HCT116 (cell line): Measurements from ENCODE around the gene CTIF. TPM values are rescaled to one million over a fixed set of nuclear protein-coding genes. Genes with fewer than 3 reads are reported as not detected.

ENCODE experiments used
- ATAC-seq: fragments of 200-7000 bp; cut with Tn5 transposase; 2 replicates; pipeline ENCODE4 v1.9.1; 2020; ENCODE audit warnings: mild to moderate bottlenecking, moderate library complexity
- BruUV-seq: library from RNA; stranded (reverse); fragments of 400-500 nt; replicated peaks from 2 replicates; lab custom pipeline; 2021; lab: Mats Ljungman, UMichigan
- CTCF ChIA-PET: fragments of 300-600 bp; sonication (Branson Sonifier 250); formaldehyde crosslinking; loops from one replicate; lab custom pipeline; 2021; ENCODE audit warnings: antibody characterized with exemption; lab: Charles Lee
- POLR2A ChIA-PET: fragments of 300-600, 350-600 bp; sonication (Branson Sonifier 250); formaldehyde crosslinking; loops from one replicate; lab custom pipeline; 2021; ENCODE audit warnings: antibody characterized with exemption; lab: Charles Lee
- RAD21 ChIA-PET, 2 experiments: fragments of 300-600 bp; sonication (Branson Sonifier 250); formaldehyde crosslinking; loops; one replicate each; lab custom pipeline; 2023; ENCODE audit warnings: low total read pairs in 2 of 2; ENCODE audit not compliant: uncharacterized antibody in 2 of 2, unreplicated experiment in 2 of 2, low non-redundant PET in 1 of 2; lab: Charles Lee
- DNase-seq: peaks from one replicate; pipeline ENCODE4 v3.0.0-alpha.2; 2010; ENCODE audit warnings: low read depth, low spot score
- H2AFZ ChIP-seq: fragments of 200-600 bp; shearing (Covaris generic), sonication (generic); 2 replicates; pipeline ENCODE4 v1.6.1; 2017; ENCODE audit warnings: low read depth, mixed run types, mixed read lengths, antibody characterized with exemption, low read length; ENCODE audit not compliant: poor library complexity, severe bottlenecking
- H3K27ac ChIP-seq: 2 replicates; pipeline ENCODE4 v1.5.1; 2012; ENCODE audit warnings: low read depth, low read length
- H3K27me3 ChIP-seq: fragments of 200-600 bp; sonication (generic); 2 replicates; pipeline ENCODE4 v1.6.1; 2016; ENCODE audit warnings: mixed run types, low read length, mixed read lengths; ENCODE audit not compliant: insufficient read depth
- H3K36me3 ChIP-seq, 2 experiments: fragments of 200-500 bp in 1 of 2; fragments of 200-600 bp in 1 of 2; sonication (Bioruptor generic) in 1 of 2; sonication (generic) in 1 of 2; 2 replicates each; pipeline versions ENCODE4 v1.5.1 to v1.6.1; 2014 to 2016; ENCODE audit warnings: low read length in 2 of 2, inconsistent platforms in 1 of 2, mixed read lengths in 1 of 2, mixed run types in 1 of 2; ENCODE audit not compliant: insufficient read depth in 2 of 2, control insufficient read depth in 1 of 2
- H3K4me1 ChIP-seq, 2 experiments: fragments of 200-600 bp in 1 of 2; sonication (generic) in 1 of 2; 2 replicates each; pipeline versions ENCODE4 v1.5.1 to v1.6.1; 2012 to 2017; ENCODE audit warnings: low read length in 2 of 2, inconsistent platforms in 1 of 2, mild to moderate bottlenecking in 1 of 2, mixed read lengths in 1 of 2, mixed run types in 1 of 2, moderate library complexity in 1 of 2; ENCODE audit not compliant: insufficient read depth in 2 of 2, control insufficient read depth in 1 of 2
- H3K4me2 ChIP-seq: fragments of 200-600 bp; sonication (generic); 2 replicates; pipeline ENCODE4 v1.6.1; 2017; ENCODE audit warnings: mixed run types, low read length, mixed read lengths
- H3K4me3 ChIP-seq, 2 experiments: fragments of 200-600 bp in 1 of 2; sonication (generic) in 1 of 2; replicated peaks in 1 of 2; 2 replicates each; pipeline ENCODE4 v1.5.1; 2011 to 2016; ENCODE audit warnings: low read length in 2 of 2, control low read depth in 1 of 2, low read depth in 1 of 2, mild to moderate bottlenecking in 1 of 2, mixed read lengths in 1 of 2, mixed run types in 1 of 2
- H3K79me2 ChIP-seq: fragments of 200-600 bp; sonication (generic); 2 replicates; pipeline ENCODE4 v1.6.1; 2017; ENCODE audit warnings: mild to moderate bottlenecking, mixed run types, low read length, moderate library complexity, mixed read lengths; ENCODE audit not compliant: insufficient read depth
- H3K9ac ChIP-seq: fragments of 200-600 bp; sonication (generic); 2 replicates; pipeline ENCODE4 v1.6.1; 2016; ENCODE audit warnings: low read length, mixed read lengths
- H3K9me2 ChIP-seq: fragments of 200-600 bp; sonication (generic), shearing (Covaris generic); 2 replicates; pipeline ENCODE4 v1.6.1; 2017; ENCODE audit warnings: mixed run types, mild to moderate bottlenecking, moderate library complexity; ENCODE audit not compliant: insufficient read depth
- H3K9me3 ChIP-seq, 2 experiments: fragments of 200-500 bp in 1 of 2; fragments of 200-600 bp in 1 of 2; sonication (Bioruptor generic) in 1 of 2; sonication (generic) in 1 of 2; 2 replicates each; pipeline ENCODE4 v1.6.1; 2014 to 2017; ENCODE audit warnings: low read length in 2 of 2, mixed read lengths in 2 of 2, inconsistent platforms in 1 of 2, low read depth in 1 of 2, mild to moderate bottlenecking in 1 of 2, mixed run types in 1 of 2, moderate library complexity in 1 of 2; ENCODE audit not compliant: control insufficient read depth in 1 of 2, insufficient read depth in 1 of 2
- H4K20me1 ChIP-seq: fragments of 200-600 bp; sonication (generic), shearing (Covaris generic); 2 replicates; pipeline ENCODE4 v1.6.1; 2017; ENCODE audit warnings: mixed run types, mild to moderate bottlenecking, moderate library complexity; ENCODE audit not compliant: insufficient read depth
- CBX3 ChIP-seq: IDR thresholded peaks from 2 replicates; pipeline ENCODE4 v1.6.1; 2012; ENCODE audit warnings: low read depth
- CEBPB ChIP-seq: IDR thresholded peaks from 2 replicates; pipeline ENCODE4 v1.6.1; 2012; ENCODE audit warnings: low read depth
- EGR1 ChIP-seq: IDR thresholded peaks from 2 replicates; pipeline ENCODE4 v1.6.1; 2012; ENCODE audit warnings: low read depth
- EZH2 ChIP-seq: fragments of 200-600 bp; sonication (generic); IDR thresholded peaks from 2 replicates; pipeline ENCODE4 v1.6.1; 2017; ENCODE audit warnings: antibody characterized with exemption, mixed run types
- EZH2phosphoT487 ChIP-seq: fragments of 200-600 bp; IDR thresholded peaks from 2 replicates; pipeline ENCODE4 v1.6.1; 2018; ENCODE audit warnings: antibody characterized with exemption, borderline replicate concordance
- FOSL1 ChIP-seq: IDR thresholded peaks from 2 replicates; pipeline ENCODE4 v1.6.1; 2012; ENCODE audit warnings: low read depth
- JUND ChIP-seq: IDR thresholded peaks from 2 replicates; pipeline ENCODE4 v1.6.1; 2012
- POLR2AphosphoS5 ChIP-seq: IDR thresholded peaks from 2 replicates; pipeline ENCODE4 v1.6.1; 2011; ENCODE audit warnings: mild to moderate bottlenecking, low read depth, low read length, moderate library complexity
- RAD21 ChIP-seq: IDR thresholded peaks from 2 replicates; pipeline ENCODE4 v1.6.1; 2012; ENCODE audit warnings: low read depth, mild to moderate bottlenecking
- SIN3A ChIP-seq: IDR thresholded peaks from 2 replicates; pipeline ENCODE4 v1.6.1; 2012; ENCODE audit warnings: low read depth
- SP1 ChIP-seq: IDR thresholded peaks from 2 replicates; pipeline ENCODE4 v1.6.1; 2012; ENCODE audit warnings: low read depth
- SRF ChIP-seq: IDR thresholded peaks from 2 replicates; pipeline ENCODE4 v1.6.1; 2012; ENCODE audit warnings: low read depth
- TCF7L2 ChIP-seq: IDR thresholded peaks from 2 replicates; pipeline ENCODE4 v1.7.0; 2011; ENCODE audit warnings: borderline replicate concordance, inconsistent platforms; ENCODE audit not compliant: insufficient read depth, insufficient read length; ENCODE audit errors: extremely low read depth
- ZFX ChIP-seq: fragments of 450-650 bp; IDR thresholded peaks from 2 replicates; pipeline ENCODE4 v1.6.1; 2017
- ZNF274 ChIP-seq: fragments of 200-500 bp; sonication (Bioruptor generic); IDR thresholded peaks from 2 replicates; pipeline ENCODE4 v1.6.1; 2014; ENCODE audit warnings: mild to moderate bottlenecking, low read depth, low read length, inconsistent platforms
- intact Hi-C: fragments of 100-400 bp; cut with micrococcal nuclease; formaldehyde crosslinking; loops from 2 replicates; pipeline ENCODE4 v1.10.0; 2022
- total RNA-seq: library from RNA; stranded (reverse); gene quantifications from one replicate; pipeline ENCODE4 v1.2.1, GENCODE V29; 2021; ENCODE audit not compliant: unreplicated experiment
- TF ChIP-seq, protein P1 (sequence below): IDR thresholded peaks from 2 replicates; pipeline ENCODE4 v1.6.1; 2012
- TF ChIP-seq, protein P2 (sequence below): IDR thresholded peaks from 2 replicates; pipeline ENCODE4 v1.6.1; 2011; ENCODE audit warnings: mild to moderate bottlenecking, low read length, moderate library complexity; ENCODE audit not compliant: insufficient replicate concordance; ENCODE audit errors: extremely low read depth

The CTIF gene
- total RNA-seq, 1 experiment from 2014 or later, result 19.7 TPM

GRCh38 chr18:48887905-48888772 lies 349.3 kb downstream of the CTIF start:
- Histone ChIP-seq H3K36me3 (no peaks in the 10 kb centered on the region), H3K27ac (no peak overlapping the region), H3K4me3 (no peak overlapping the region), H4K20me1 (no peaks in the 10 kb centered on the region), H3K4me1 (peaks cover 0 to 3% of the 10 kb centered on the region in 2 experiments; a peak in 1 of 4 replicates), H3K4me2 (no peak overlapping the region)
- no TSS peak for BruUV-seq
- CTCF ChIA-PET, result no interaction called here
- POLR2A ChIA-PET, result no interaction called here
- RAD21 ChIA-PET, result no interaction called here
- no peak for DNase-seq
- TF ChIP-seq SRF, result no peak
- no peak for TF ChIP-seq CBX3
- TF ChIP-seq ZNF274, result no peak
- no peak for TF ChIP-seq JUND
- no peak for TF ChIP-seq ZFX
- TF ChIP-seq SP1, result no peak
- no peak for TF ChIP-seq RAD21
- no peak for TF ChIP-seq CEBPB
- TF ChIP-seq, protein P1, sequence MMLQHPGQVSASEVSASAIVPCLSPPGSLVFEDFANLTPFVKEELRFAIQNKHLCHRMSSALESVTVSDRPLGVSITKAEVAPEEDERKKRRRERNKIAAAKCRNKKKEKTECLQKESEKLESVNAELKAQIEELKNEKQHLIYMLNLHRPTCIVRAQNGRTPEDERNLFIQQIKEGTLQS, result no peak
- no peak for TF ChIP-seq EZH2
- no peak for TF ChIP-seq SIN3A
- no peak for TF ChIP-seq POLR2AphosphoS5
- TF ChIP-seq TCF7L2, result no peak
- no peak for TF ChIP-seq EGR1
- TF ChIP-seq, protein P2, sequence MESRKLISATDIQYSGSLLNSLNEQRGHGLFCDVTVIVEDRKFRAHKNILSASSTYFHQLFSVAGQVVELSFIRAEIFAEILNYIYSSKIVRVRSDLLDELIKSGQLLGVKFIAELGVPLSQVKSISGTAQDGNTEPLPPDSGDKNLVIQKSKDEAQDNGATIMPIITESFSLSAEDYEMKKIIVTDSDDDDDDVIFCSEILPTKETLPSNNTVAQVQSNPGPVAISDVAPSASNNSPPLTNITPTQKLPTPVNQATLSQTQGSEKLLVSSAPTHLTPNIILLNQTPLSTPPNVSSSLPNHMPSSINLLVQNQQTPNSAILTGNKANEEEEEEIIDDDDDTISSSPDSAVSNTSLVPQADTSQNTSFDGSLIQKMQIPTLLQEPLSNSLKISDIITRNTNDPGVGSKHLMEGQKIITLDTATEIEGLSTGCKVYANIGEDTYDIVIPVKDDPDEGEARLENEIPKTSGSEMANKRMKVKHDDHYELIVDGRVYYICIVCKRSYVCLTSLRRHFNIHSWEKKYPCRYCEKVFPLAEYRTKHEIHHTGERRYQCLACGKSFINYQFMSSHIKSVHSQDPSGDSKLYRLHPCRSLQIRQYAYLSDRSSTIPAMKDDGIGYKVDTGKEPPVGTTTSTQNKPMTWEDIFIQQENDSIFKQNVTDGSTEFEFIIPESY, result no peak
- TF ChIP-seq EZH2phosphoT487, result no peak
- TF ChIP-seq FOSL1, result no peak
- TF ChIP-seq, all 23 proteins: peak for 0
- Histone ChIP-seq H3K9ac (no peak overlapping the region), H3K9me3 (no peaks in the 10 kb centered on the region), H3K27me3 (no peaks in the 10 kb centered on the region; the same call in 1 of the 2 replicates), H3K9me2 (no peaks in the 10 kb centered on the region), H3K79me2 (no peaks in the 10 kb centered on the region), H2AFZ (no peak overlapping the region)
- intact Hi-C loops, result no loop called here
- no peak for ATAC-seq
